GM12878 (cell line): ENCODE results near the gene TRAF3IP3. TPM values are rescaled to one million over a fixed set of nuclear protein-coding genes. Genes with fewer than 3 reads are reported as not detected.

Experiments used
- ATAC-seq: fragments of 200-7000 bp; cut with Tn5 transposase; 3 replicates; pipeline ENCODE4 v1.9.1; 2020; ENCODE audit warnings: mild to moderate bottlenecking, moderate library complexity
- BruUV-seq: library from RNA; stranded (reverse); fragments of 400-500 nt; replicated peaks from 2 replicates; lab custom pipeline; 2021; lab: Mats Ljungman, UMichigan
- CTCF ChIA-PET: fragments of 300-600 bp; sonication (Branson Sonifier 250); formaldehyde crosslinking; extraction: SDS; loops from one replicate; lab custom pipeline; 2021; ENCODE audit warnings: inconsistent platforms; lab: Yijun Ruan, JAX
- POLR2A ChIA-PET: fragments of 350-600 bp; formaldehyde crosslinking; extraction: SDS; loops from one replicate; lab custom pipeline; 2021; ENCODE audit warnings: inconsistent platforms; lab: Charles Lee
- RAD21 ChIA-PET: fragments of 300-600 bp; sonication (Branson Sonifier 250); formaldehyde crosslinking; loops from one replicate; lab custom pipeline; 2023; ENCODE audit warnings: antibody characterized with exemption; ENCODE audit not compliant: unreplicated experiment; lab: Charles Lee
- SMC1A ChIA-PET: fragments of 300-600 bp; sonication (Branson Sonifier 250); formaldehyde crosslinking; loops from one replicate; lab custom pipeline; 2023; ENCODE audit not compliant: unreplicated experiment, uncharacterized antibody; lab: Charles Lee
- DNase-seq: peaks from one replicate; pipeline ENCODE4 v3.0.0-alpha.2; 2011; ENCODE audit warnings: low read depth, low spot score
- FAIRE-seq: peaks from 3 replicates; lab custom pipeline; 2011; peaks lifted over from hg19 to GRCh38; lab: Jason Lieb, UNC
- H2AFZ ChIP-seq: 2 replicates; pipeline ENCODE4 v1.6.0; 2011; ENCODE audit warnings: low read depth, low read length, control low read depth; ENCODE audit not compliant: control insufficient read depth
- H3K27ac ChIP-seq: 2 replicates; pipeline ENCODE4 v1.5.1; 2011; ENCODE audit warnings: control low read depth; ENCODE audit not compliant: control insufficient read depth, insufficient read depth
- H3K27me3 ChIP-seq, 2 experiments: replicated peaks in 1 of 2; 2 replicates each; pipeline versions ENCODE4 v1.6.0 to v1.6.1; 2011; ENCODE audit warnings: low read length in 1 of 2; ENCODE audit not compliant: control insufficient read depth in 2 of 2, insufficient read depth in 2 of 2
- H3K36me3 ChIP-seq, 2 experiments: 2 replicates each; pipeline ENCODE4 v1.5.1; 2011; ENCODE audit warnings: low read length in 1 of 2; ENCODE audit not compliant: control insufficient read depth in 2 of 2, insufficient read depth in 2 of 2
- H3K4me1 ChIP-seq: 2 replicates; pipeline ENCODE4 v1.6.1; 2011; ENCODE audit warnings: mild to moderate bottlenecking, low read length, moderate library complexity, mixed read lengths; ENCODE audit not compliant: control insufficient read depth, insufficient read depth
- H3K4me2 ChIP-seq: 2 replicates; pipeline ENCODE4 v1.6.0; 2011; ENCODE audit warnings: control low read depth; ENCODE audit not compliant: control insufficient read depth, insufficient read depth
- H3K4me3 ChIP-seq: fragments of 200-600 bp; sonication (generic); 2 replicates; pipeline ENCODE4 v1.5.1; 2016
- H3K79me2 ChIP-seq: 2 replicates; pipeline ENCODE4 v1.6.0; 2011; ENCODE audit warnings: low read length; ENCODE audit not compliant: control insufficient read depth, insufficient read depth
- H3K9ac ChIP-seq: 2 replicates; pipeline ENCODE4 v1.8.0; 2011; ENCODE audit warnings: low read length, control low read depth, mixed read lengths; ENCODE audit not compliant: control insufficient read depth, insufficient read depth
- H3K9me3 ChIP-seq: replicated peaks from 3 replicates; pipeline ENCODE4 v1.5.1; 2011; ENCODE audit warnings: mild to moderate bottlenecking, low read length; ENCODE audit not compliant: control insufficient read depth, insufficient read depth
- H4K20me1 ChIP-seq: 2 replicates; pipeline ENCODE4 v1.6.0; 2011; ENCODE audit not compliant: control insufficient read depth, insufficient read depth
- ESRRA ChIP-seq: IDR thresholded peaks from 2 replicates; pipeline ENCODE4 v1.6.1; 2012; ENCODE audit warnings: mild to moderate bottlenecking, low read length, improper control_type of control experiment
- IKZF1 ChIP-seq: fragments of 450-650 bp; conservative IDR thresholded peaks from 2 replicates; pipeline ENCODE4 v1.6.1; 2017; ENCODE audit warnings: antibody characterized with exemption, mild to moderate bottlenecking
- NBN ChIP-seq: fragments of 450-650 bp; IDR thresholded peaks from 2 replicates; pipeline ENCODE4 v1.6.1; 2016
- NR2C1 ChIP-seq: fragments of 450-650 bp; IDR thresholded peaks from 2 replicates; pipeline ENCODE4 v1.6.1; 2017; ENCODE audit warnings: antibody characterized with exemption, mild to moderate bottlenecking, moderate library complexity
- PBX3 ChIP-seq: IDR thresholded peaks from 2 replicates; pipeline ENCODE4 v1.6.1; 2011; ENCODE audit warnings: mild to moderate bottlenecking, low read depth, low read length, moderate library complexity; ENCODE audit not compliant: insufficient replicate concordance
- REST ChIP-seq: IDR thresholded peaks from 2 replicates; pipeline ENCODE4 v1.6.1; 2012; ENCODE audit warnings: mild to moderate bottlenecking, low read depth, low read length
- SIX5 ChIP-seq: IDR thresholded peaks from 2 replicates; pipeline ENCODE4 v1.6.1; 2011; ENCODE audit warnings: mild to moderate bottlenecking, low read depth, low read length, moderate library complexity; ENCODE audit not compliant: severe bottlenecking
- STAT3 ChIP-seq: IDR thresholded peaks from 2 replicates; pipeline ENCODE4 v1.6.1; 2011; ENCODE audit warnings: low read depth, low read length, improper control_type of control experiment
- TAF1 ChIP-seq: IDR thresholded peaks from 2 replicates; pipeline ENCODE4 v1.6.1; 2011; ENCODE audit warnings: mild to moderate bottlenecking, low read depth, low read length, borderline replicate concordance
- YY1 ChIP-seq: IDR thresholded peaks from 2 replicates; pipeline ENCODE4 v1.6.1; 2011; ENCODE audit warnings: low read depth, mild to moderate bottlenecking, low read length
- ZZZ3 ChIP-seq: IDR thresholded peaks from 2 replicates; pipeline ENCODE4 v1.6.1; 2011; ENCODE audit warnings: low read depth; ENCODE audit not compliant: control insufficient read depth, insufficient read length
- WGBS: methylation state at CpG from one replicate; pipeline ENCODE4 v1.1.6; 2016; ENCODE audit warnings: low lambda C conversion rate; ENCODE audit not compliant: insufficient replicate concordance, insufficient coverage; ENCODE audit errors: missing lambda C conversion rate; 5-methylcytosine and 5-hydroxymethylcytosine counted together
- in situ Hi-C: fragments of 300-500 bp; cut with MboI; formaldehyde crosslinking; loops from 9 replicates; pipeline ENCODE4 v1.14.3; 2018; ENCODE audit warnings: mixed read lengths
- intact Hi-C: fragments of 100-400 bp; cut with micrococcal nuclease; formaldehyde crosslinking; loops from one replicate; pipeline ENCODE4 v1.14.2; 2022; ENCODE audit not compliant: unreplicated experiment
- polyA plus RNA-seq, 11 experiments: library from polyadenylated mRNA; depleted of rRNA in 4 of 11; unstranded in 6 of 11; stranded (reverse) in 5 of 11; fragments of >200 nt; fragmentation: Nextera tagmentation in 4 of 11; fragmentation: Illumina TruSeq in 1 of 11; extraction: Ambion mirVana in 4 of 11; extraction: Trizol in 1 of 11; gene quantifications; 1 replicate in 1 of 11; 2 replicates in 10 of 11; pipeline versions ENCODE4 v1.2.1 to v1.2.3, GENCODE V29; 2011 to 2016; ENCODE audit warnings: inconsistent platforms in 2 of 11, missing spikeins in 2 of 11, low read depth in 1 of 11
- total RNA-seq, 4 experiments: library from RNA; depleted of rRNA in 3 of 4; stranded (reverse); fragments of >200 nt in 3 of 4; fragmentation: Illumina TruSeq in 1 of 4; extraction: Trizol in 1 of 4; gene quantifications; 2 replicates each; pipeline versions ENCODE4 v1.2.1 to v1.2.3, GENCODE V29; 2013 to 2021

Gene TRAF3IP3
- total and polyA plus RNA-seq, 10 of the 15 experiments (the other 5 are each of a cell fraction or from before 2014, with no cell fraction given): 61.6 to 121 (median 96.5) TPM

GRCh38 chr1:209825591-209826434 lies 70.0 kb downstream of the TRAF3IP3 start:
- H3K79me2 ChIP-seq: peaks cover 13% of the 10 kb centered on the region
- WGBS: 53% methylated on average over 11 of the region's 11 CpGs
- H4K20me1 ChIP-seq: no peaks in the 10 kb centered on the region
- RAD21 ChIA-PET: interaction anchor here (1.1 kb wide), 1 partner anchor 42 kb away, joined by 4 read pairs; the partner anchor contains the start of gene C1orf74
- POLR2A ChIA-PET: interaction anchor here (0.6 to 1.2 kb wide), 2 partner anchors 18 to 38 kb away, joined by 3 to 4 read pairs; no protein-coding TSS in a partner anchor
- no peaks in the 10 kb centered on the region for H3K4me1 ChIP-seq
- intact Hi-C loops: loop anchor here (2.0 to 10.0 kb wide), 3 partner anchors 41 to 251 kb away; partner anchors contain the start of gene C1orf74
- SMC1A ChIA-PET: interaction anchor here (0.6 to 5.0 kb wide), 8 partner anchors 13 to 1234 kb away, joined by 3 to 49 read pairs (median 4); partner anchors contain the start of gene TRAF3IP3
- ATAC-seq: no peak
- in situ Hi-C loops: no loop called here
- no peak overlapping the region for H2AFZ ChIP-seq
- no peak overlapping the region for H3K9ac ChIP-seq
- no peaks in the 10 kb centered on the region for H3K9me3 ChIP-seq
- no peak for FAIRE-seq
- no peaks in the 10 kb centered on the region for H3K27me3 ChIP-seq
- no peak for DNase-seq
- H3K4me3 ChIP-seq: no peak overlapping the region
- no peak for TF ChIP-seq STAT3
- no peak for TF ChIP-seq TAF1
- no peak for TF ChIP-seq NR2C1
- no peak for TF ChIP-seq ZZZ3
- TF ChIP-seq ESRRA: no peak
- TF ChIP-seq SIX5: no peak
- no peak for TF ChIP-seq PBX3
- no peak for TF ChIP-seq YY1
- no peak for TF ChIP-seq NBN
- TF ChIP-seq IKZF1: no peak
- no peak for TF ChIP-seq REST
- H3K36me3 ChIP-seq: no peaks in the 10 kb centered on the region
- BruUV-seq: no TSS peak
- H3K27ac ChIP-seq: no peak overlapping the region
- no peak overlapping the region for H3K4me2 ChIP-seq
- CTCF ChIA-PET: interaction anchor here (0.6 to 7.4 kb wide), 11 partner anchors 18 to 1044 kb away, joined by 3 to 72 read pairs (median 3); partner anchors contain the start of genes C1orf74 and TRAF3IP3
